Esophagus squamous epithelium (tissue), 5 donors: ENCODE measurements around the gene HES4. TPM values are rescaled to one million over a fixed set of nuclear protein-coding genes. Genes with fewer than 3 reads are reported as not detected.

Source experiments
- DNase-seq: peaks from one replicate; lab custom pipeline; 2025; lab: John Stamatoyannopoulos, UW
- H3K27ac ChIP-seq, 4 donors: fragments of 200-600 bp; sonication (generic); one replicate each; pipeline ENCODE4 v1.5.1; 2016 to 2019; ENCODE audit warnings: mild to moderate bottlenecking in 1 of 4
- H3K27me3 ChIP-seq, 4 donors: fragments of 200-600 bp; sonication (generic); 1 replicate in 3 of 4; 2 replicates in 1 of 4; pipeline versions ENCODE4 v1.5.1 to v1.6.0; 2017 to 2021; ENCODE audit warnings: antibody characterized with exemption in 1 of 4
- H3K36me3 ChIP-seq, 3 donors: fragments of 200-600 bp; sonication (generic); one replicate each; pipeline ENCODE4 v1.5.1; 2016 to 2019
- H3K4me1 ChIP-seq, 3 donors: fragments of 200-600 bp; sonication (generic); one replicate each; pipeline ENCODE4 v1.5.1; 2017 to 2019
- H3K4me3 ChIP-seq, 4 donors: fragments of 200-600 bp; sonication (generic); 1 replicate in 3 of 4; 2 replicates in 1 of 4; pipeline ENCODE4 v1.5.1; 2016 to 2019; ENCODE audit warnings: mild to moderate bottlenecking in 2 of 4, moderate library complexity in 1 of 4
- H3K9me3 ChIP-seq, 3 donors: fragments of 200-600 bp; sonication (generic); one replicate each; pipeline ENCODE4 v1.5.1; 2016 to 2019
- POLR2A ChIP-seq, 4 donors: fragments of 450-650 bp; IDR thresholded peaks; one replicate each; pipeline ENCODE4 v1.6.1; 2017; ENCODE audit warnings: antibody characterized with exemption in 4 of 4, mild to moderate bottlenecking in 4 of 4, moderate library complexity in 3 of 4
- WGBS, 2 donors: methylation state at CpG; one replicate each; pipeline ENCODE4 v1.1.5; 2018; 5-methylcytosine and 5-hydroxymethylcytosine counted together
- intact Hi-C: fragments of 100-400 bp; cut with DNase I; formaldehyde crosslinking; loops from one replicate; pipeline ENCODE4 v1.15.0; 2022
- total RNA-seq, 4 donors: library from RNA; depleted of rRNA; stranded (reverse); fragments of >200 nt; gene quantifications; one replicate each; pipeline ENCODE4 v1.1.0, GENCODE V29; 2016
- TF ChIP-seq, protein P1 (sequence below), 6 experiments: fragments of 450-650 bp in 4 of 6; fragments of 200-600 bp in 2 of 6; sonication (generic) in 2 of 6; IDR thresholded peaks; one replicate each; pipeline ENCODE4 v1.5.1; 2016 to 2019; ENCODE audit warnings: antibody characterized with exemption in 6 of 6, mild to moderate bottlenecking in 4 of 6, moderate library complexity in 4 of 6
- donor health status: DM: yes; HTN: yes; CAD: no.

The HES4 gene
- total RNA-seq, 4 donors from 2014 or later: 15.1 to 16.2 (median 15.3) TPM

DNA sequence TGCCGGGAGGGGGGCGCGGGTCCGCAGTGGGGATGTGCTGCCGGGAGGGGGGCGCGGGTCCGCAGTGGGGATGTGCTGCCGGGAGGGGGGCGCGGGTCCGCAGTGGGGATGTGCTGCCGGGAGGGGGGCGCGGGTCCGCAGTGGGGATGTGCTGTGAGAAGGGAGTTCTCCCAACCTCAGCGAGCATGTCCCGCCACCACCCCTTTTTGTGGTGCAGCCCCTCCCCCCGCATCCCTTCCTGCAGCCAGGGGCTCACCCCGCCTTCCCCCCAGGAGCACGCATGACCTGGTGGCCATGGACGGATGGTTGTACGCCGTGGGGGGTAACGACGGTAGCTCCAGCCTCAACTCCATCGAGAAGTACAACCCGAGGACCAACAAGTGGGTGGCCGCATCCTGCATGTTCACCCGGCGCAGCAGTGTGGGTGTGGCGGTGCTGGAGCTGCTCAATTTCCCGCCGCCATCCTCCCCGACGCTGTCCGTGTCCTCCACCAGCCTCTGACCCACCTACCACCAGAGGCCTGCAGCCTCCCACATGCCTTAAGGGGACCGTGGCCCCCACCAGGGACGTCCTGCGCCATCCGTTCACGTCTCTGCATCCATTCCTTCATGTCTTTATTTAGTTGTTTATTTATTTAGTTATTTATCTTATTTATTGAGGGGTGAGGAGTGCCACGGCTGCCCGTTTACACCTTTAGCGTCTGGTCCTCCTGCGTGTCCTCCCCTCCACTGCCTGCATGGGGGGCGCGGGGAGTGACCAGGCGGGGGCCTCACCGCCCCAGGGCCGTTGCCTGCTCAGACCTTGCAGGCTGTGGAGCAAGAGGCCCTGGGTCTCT lies 35.0 kb downstream of the HES4 start:
- no peak overlapping the region for H3K4me3 ChIP-seq
- intact Hi-C loops: no loop called here
- 87 to 90% methylated on average over 17 of the region's 51 CpGs for WGBS, 2 donors
- H3K9me3 ChIP-seq: no peaks in the 10 kb centered on the region
- H3K36me3 ChIP-seq: peaks cover 0 to 34% (median 10%) of the 10 kb centered on the region in 3 donors
- peaks cover 0 to 19% (median 0%) of the 10 kb centered on the region in 4 donors for H3K27me3 ChIP-seq
- peaks cover 27 to 78% (median 33%) of the 10 kb centered on the region in 3 donors for H3K4me1 ChIP-seq
- peak overlapping the region in 2 of 4 donors; percentile 98 for H3K27ac ChIP-seq
- no peak for TF ChIP-seq POLR2A (IDR thresholded peaks at IDR 0.05)
- TF ChIP-seq, protein P1, sequence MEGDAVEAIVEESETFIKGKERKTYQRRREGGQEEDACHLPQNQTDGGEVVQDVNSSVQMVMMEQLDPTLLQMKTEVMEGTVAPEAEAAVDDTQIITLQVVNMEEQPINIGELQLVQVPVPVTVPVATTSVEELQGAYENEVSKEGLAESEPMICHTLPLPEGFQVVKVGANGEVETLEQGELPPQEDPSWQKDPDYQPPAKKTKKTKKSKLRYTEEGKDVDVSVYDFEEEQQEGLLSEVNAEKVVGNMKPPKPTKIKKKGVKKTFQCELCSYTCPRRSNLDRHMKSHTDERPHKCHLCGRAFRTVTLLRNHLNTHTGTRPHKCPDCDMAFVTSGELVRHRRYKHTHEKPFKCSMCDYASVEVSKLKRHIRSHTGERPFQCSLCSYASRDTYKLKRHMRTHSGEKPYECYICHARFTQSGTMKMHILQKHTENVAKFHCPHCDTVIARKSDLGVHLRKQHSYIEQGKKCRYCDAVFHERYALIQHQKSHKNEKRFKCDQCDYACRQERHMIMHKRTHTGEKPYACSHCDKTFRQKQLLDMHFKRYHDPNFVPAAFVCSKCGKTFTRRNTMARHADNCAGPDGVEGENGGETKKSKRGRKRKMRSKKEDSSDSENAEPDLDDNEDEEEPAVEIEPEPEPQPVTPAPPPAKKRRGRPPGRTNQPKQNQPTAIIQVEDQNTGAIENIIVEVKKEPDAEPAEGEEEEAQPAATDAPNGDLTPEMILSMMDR (IDR thresholded peaks at IDR 0.05): no peak
- DNase-seq: no peak

DNA sequence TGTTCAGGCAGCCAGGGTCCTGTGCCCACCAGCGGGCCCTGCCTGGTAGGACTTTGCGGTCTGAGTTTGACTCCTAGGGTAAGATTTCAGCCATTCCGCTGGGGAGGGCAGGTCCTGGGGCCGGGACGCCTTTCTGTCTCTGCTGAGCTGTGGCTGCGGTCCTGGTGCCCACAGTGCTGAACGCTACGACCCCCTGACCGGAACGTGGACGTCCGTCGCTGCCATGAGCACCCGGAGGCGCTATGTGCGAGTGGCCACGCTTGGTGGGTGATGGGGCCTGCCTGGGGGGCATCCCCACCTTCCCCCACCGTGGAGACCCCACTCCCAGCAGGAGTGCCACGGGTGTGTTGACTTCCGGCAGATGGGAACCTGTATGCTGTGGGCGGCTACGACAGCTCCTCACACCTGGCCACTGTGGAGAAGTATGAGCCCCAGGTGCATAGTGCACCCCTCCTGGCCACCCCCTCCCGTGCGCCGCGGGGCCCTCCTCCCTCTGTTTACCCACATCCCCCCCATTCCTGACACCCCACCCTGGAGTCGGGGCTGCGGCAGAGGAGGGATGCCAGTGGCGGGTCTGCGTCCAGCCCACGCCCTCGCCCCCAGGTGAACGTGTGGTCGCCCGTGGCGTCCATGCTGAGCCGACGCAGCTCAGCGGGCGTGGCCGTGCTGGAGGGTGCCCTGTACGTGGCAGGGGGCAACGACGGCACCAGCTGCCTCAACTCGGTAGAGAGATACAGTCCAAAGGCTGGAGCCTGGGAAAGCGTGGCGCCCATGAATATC lies 36.0 kb downstream of the HES4 start:
- DNase-seq: no peak
- TF ChIP-seq POLR2A (IDR thresholded peaks at IDR 0.05): no peak
- TF ChIP-seq, protein P1 (IDR thresholded peaks at IDR 0.05): no peak
- Histone ChIP-seq H3K9me3 (no peaks in the 10 kb centered on the region), H3K27ac (no peak overlapping the region), H3K36me3 (peaks cover 0 to 34% (median 10%) of the 10 kb centered on the region in 3 donors), H3K4me3 (no peak overlapping the region), H3K27me3 (peaks cover 0 to 25% (median 0%) of the 10 kb centered on the region in 4 donors), H3K4me1 (peaks cover 32 to 75% (median 40%) of the 10 kb centered on the region in 3 donors)
- WGBS, 2 donors: 86 to 90% methylated on average over 9 of the region's 47 CpGs
- intact Hi-C loops: no loop called here

DNA sequence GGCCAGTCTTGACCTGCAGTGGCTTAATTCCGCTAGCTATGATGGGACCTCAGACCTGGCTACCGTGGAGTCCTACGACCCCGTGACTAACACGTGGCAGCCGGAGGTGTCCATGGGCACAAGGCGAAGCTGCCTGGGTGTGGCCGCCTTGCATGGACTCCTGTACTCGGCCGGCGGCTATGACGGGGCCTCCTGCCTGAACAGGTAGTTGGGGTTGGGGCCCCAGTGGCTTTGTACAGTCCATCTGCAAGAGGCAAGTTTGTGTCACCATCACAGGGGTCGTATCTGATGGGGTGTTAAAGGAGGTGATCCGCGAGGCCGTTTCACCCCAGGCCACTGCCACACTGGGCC lies 36.6 kb downstream of the HES4 start:
- Histone ChIP-seq H3K27me3 (peaks cover 0 to 19% (median 0%) of the 10 kb centered on the region in 4 donors), H3K36me3 (peaks cover 0 to 34% (median 10%) of the 10 kb centered on the region in 3 donors), H3K4me3 (no peak overlapping the region), H3K27ac (no peak overlapping the region), H3K9me3 (no peaks in the 10 kb centered on the region), H3K4me1 (peaks cover 35 to 73% (median 40%) of the 10 kb centered on the region in 3 donors)
- no peak for DNase-seq
- intact Hi-C loops: no loop called here
- WGBS, 2 donors: no CpG with 5 or more reads among the region's 16 CpGs
- TF ChIP-seq, protein P1 (IDR thresholded peaks at IDR 0.05): no peak
- no peak for TF ChIP-seq POLR2A (IDR thresholded peaks at IDR 0.05)

DNA sequence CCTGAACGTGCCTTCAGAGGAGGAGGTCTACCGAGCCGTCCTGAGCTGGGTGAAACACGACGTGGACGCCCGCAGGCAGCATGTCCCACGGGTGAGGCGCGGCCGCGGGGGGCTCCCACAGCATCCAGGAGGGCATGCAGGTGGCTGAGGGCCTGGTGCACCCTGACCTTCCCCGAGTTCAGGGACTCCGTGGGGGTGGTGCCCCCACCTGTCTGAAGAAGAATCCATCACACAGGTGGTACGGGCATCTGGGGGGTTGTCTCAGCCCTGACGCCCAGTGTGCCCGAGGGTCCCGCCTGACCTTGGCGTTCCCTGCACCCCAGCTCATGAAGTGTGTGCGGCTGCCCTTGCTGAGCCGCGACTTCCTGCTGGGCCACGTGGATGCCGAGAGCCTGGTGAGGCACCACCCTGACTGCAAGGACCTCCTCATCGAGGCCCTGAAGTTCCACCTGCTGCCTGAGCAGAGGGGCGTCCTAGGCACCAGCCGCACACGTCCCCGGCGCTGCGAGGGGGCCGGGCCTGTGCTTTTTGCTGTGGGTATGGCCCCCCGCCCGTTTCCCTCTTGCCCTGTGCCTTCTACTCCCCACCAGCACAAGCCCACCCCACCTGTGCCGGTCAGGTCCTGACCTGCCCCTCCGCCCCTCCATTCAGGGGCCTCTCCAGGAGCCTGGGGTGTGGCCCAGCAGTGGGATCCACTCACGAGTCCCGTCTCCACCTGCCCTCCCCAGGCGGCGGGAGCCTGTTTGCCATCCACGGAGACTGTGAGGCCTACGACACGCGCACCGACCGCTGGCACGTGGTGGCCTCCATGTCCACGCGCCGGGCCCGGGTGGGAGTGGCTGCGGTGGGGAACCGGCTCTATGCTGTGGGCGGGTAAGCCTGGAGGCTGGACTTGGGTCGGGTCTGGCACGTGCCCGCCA lies 37.3 kb downstream of the HES4 start:
- 88 to 98% methylated on average over 14 to 16 of the region's 57 CpGs for WGBS, 2 donors
- peaks cover 0 to 12% (median 0%) of the 10 kb centered on the region in 4 donors for H3K27me3 ChIP-seq
- intact Hi-C loops: no loop called here
- H3K9me3 ChIP-seq: no peaks in the 10 kb centered on the region
- H3K4me3 ChIP-seq: no peak overlapping the region
- H3K27ac ChIP-seq: no peak overlapping the region
- DNase-seq: no peak
- peaks cover 37 to 73% (median 42%) of the 10 kb centered on the region in 3 donors for H3K4me1 ChIP-seq
- peaks cover 0 to 34% (median 10%) of the 10 kb centered on the region in 3 donors for H3K36me3 ChIP-seq
- TF ChIP-seq, protein P1 (IDR thresholded peaks at IDR 0.05): no peak
